Osteocyte (in vitro differentiated cells): ENCODE data around the gene CETN3. TPM values are rescaled to one million over a fixed set of nuclear protein-coding genes. Genes with fewer than 3 reads are reported as not detected.

Experiments
- DNase-seq: peaks from one replicate; pipeline ENCODE4 v3.0.0; 2021; ENCODE audit warnings: mixed read lengths; ENCODE audit not compliant: unreplicated experiment; ENCODE audit errors: extremely low spot score
- H3K27ac Mint-ChIP-seq: one replicate; pipeline ENCODE4 v1.8.0; 2021; ENCODE audit warnings: mild to moderate bottlenecking, mixed read lengths; ENCODE audit not compliant: unreplicated experiment
- H3K27me3 Mint-ChIP-seq: one replicate; pipeline ENCODE4 v1.8.0; 2021; ENCODE audit warnings: mixed read lengths; ENCODE audit not compliant: unreplicated experiment
- H3K36me3 Mint-ChIP-seq: one replicate; pipeline ENCODE4 v1.8.0; 2021; ENCODE audit warnings: mixed read lengths; ENCODE audit not compliant: unreplicated experiment
- H3K4me1 Mint-ChIP-seq: one replicate; pipeline ENCODE4 v1.8.0; 2021; ENCODE audit warnings: mixed read lengths; ENCODE audit not compliant: unreplicated experiment
- H3K4me3 Mint-ChIP-seq: one replicate; pipeline ENCODE4 v1.8.0; 2021; ENCODE audit warnings: mild to moderate bottlenecking, moderate library complexity, mixed read lengths; ENCODE audit not compliant: unreplicated experiment
- H3K9me3 Mint-ChIP-seq: one replicate; pipeline ENCODE4 v1.8.0; 2021; ENCODE audit warnings: mixed read lengths; ENCODE audit not compliant: unreplicated experiment
- total RNA-seq: library from RNA; stranded (reverse); gene quantifications from 2 replicates; pipeline ENCODE4 v1.2.1, GENCODE V29; 2021
- TF ChIP-seq, protein P1 (sequence below): fragments of 200-600 bp; sonication (generic); IDR thresholded peaks from 2 replicates; pipeline ENCODE4 v1.5.0; 2021; ENCODE audit warnings: antibody characterized with exemption, mild to moderate bottlenecking, moderate library complexity

Gene CETN3
- total RNA-seq, 1 donor from 2014 or later = 17.8 TPM

DNA sequence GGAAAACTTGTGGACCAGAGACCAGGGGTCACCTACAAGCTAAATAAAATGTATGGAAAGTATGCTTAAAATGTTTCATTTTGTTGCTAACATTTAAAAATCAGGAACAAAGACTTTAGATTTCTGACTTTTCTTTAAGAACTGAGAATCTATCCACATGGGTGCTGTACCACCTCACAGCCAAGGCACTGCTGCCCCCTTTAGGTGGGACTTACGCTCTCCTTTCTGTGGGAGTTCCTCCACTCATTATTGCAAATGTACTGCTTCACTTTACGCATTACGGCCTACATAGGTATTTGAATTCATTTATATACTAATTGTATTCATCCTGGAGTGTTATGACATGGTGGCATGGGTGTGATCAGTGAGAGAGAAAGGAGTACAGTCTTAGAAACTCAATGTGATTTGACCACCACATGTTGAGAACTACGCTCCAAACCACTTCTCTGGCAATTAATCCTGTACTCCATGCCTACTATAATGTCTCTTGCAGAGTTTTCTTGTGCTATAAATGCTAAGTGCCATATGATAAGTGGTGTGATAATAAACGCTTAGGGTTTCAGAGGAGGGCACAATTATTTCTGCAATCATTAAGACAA is 24.7 kb upstream of the CETN3 start:
- Mint-ChIP-seq H3K4me1 (no peaks in the 10 kb centered on the region), H3K9me3 (no peaks in the 10 kb centered on the region)

DNA sequence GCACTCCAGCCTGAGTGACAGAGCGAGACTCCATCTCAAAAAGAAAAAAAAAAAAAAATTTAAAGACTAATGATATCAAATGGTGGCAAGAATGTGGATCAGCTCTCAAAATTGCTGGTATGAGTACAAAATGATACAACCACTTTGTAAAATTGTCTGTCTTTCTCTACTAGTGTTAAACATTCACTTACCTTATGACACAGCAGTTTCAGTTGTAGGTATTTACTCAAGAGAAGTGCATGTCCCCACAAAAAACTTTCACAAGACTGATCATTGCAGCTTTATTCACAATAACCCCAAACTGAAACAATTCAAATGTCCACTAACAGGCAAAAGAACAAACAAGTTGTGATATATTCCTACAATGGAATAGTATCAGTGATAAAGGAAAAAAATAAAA is 14.7 kb upstream of the CETN3 start:
- no peak overlapping the region for H3K27ac Mint-ChIP-seq
- no peaks in the 10 kb centered on the region for H3K9me3 Mint-ChIP-seq
- no peak overlapping the region for H3K4me3 Mint-ChIP-seq
- H3K4me1 Mint-ChIP-seq = no peaks in the 10 kb centered on the region
- TF ChIP-seq, protein P1, sequence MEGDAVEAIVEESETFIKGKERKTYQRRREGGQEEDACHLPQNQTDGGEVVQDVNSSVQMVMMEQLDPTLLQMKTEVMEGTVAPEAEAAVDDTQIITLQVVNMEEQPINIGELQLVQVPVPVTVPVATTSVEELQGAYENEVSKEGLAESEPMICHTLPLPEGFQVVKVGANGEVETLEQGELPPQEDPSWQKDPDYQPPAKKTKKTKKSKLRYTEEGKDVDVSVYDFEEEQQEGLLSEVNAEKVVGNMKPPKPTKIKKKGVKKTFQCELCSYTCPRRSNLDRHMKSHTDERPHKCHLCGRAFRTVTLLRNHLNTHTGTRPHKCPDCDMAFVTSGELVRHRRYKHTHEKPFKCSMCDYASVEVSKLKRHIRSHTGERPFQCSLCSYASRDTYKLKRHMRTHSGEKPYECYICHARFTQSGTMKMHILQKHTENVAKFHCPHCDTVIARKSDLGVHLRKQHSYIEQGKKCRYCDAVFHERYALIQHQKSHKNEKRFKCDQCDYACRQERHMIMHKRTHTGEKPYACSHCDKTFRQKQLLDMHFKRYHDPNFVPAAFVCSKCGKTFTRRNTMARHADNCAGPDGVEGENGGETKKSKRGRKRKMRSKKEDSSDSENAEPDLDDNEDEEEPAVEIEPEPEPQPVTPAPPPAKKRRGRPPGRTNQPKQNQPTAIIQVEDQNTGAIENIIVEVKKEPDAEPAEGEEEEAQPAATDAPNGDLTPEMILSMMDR = no peak
- DNase-seq = no peak
- H3K27me3 Mint-ChIP-seq = peaks cover 33% of the 10 kb centered on the region
- no peaks in the 10 kb centered on the region for H3K36me3 Mint-ChIP-seq

More for the DNA sequence above, 24.7 kb upstream of the CETN3 start:
- TF ChIP-seq, protein P1 = peak; percentile 75
- no peak overlapping the region for H3K27ac Mint-ChIP-seq
- H3K36me3 Mint-ChIP-seq = no peaks in the 10 kb centered on the region
- no peak overlapping the region for H3K4me3 Mint-ChIP-seq
- DNase-seq = no peak
- H3K27me3 Mint-ChIP-seq = peaks cover 40% of the 10 kb centered on the region

DNA sequence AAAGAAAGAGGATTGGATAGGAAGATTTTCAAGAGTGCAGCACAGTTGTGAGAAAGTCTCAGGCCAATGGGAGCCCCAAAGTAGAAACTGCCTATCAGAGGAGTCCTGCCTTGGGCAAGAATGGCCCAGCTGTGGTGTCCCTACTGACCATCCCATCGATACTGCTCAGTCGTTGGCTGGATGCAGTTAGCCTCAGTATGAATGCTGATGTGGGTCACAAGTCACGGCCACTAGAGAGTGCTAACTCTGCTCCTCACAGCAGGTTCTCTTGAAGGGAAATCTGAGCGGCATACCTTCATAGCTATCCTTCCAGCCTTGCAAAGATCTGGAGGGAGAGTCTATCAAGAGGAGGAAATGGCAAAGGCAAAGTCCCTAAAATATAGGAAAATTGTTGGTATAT is 11.6 kb upstream of the CETN3 start:
- TF ChIP-seq, protein P1 = peak; percentile 17
- H3K4me1 Mint-ChIP-seq = peaks cover 5% of the 10 kb centered on the region
- peaks cover 21% of the 10 kb centered on the region for H3K27me3 Mint-ChIP-seq
- H3K4me3 Mint-ChIP-seq = no peak overlapping the region
- no peak overlapping the region for H3K27ac Mint-ChIP-seq
- no peaks in the 10 kb centered on the region for H3K9me3 Mint-ChIP-seq
- H3K36me3 Mint-ChIP-seq = no peaks in the 10 kb centered on the region
- no peak for DNase-seq

DNA sequence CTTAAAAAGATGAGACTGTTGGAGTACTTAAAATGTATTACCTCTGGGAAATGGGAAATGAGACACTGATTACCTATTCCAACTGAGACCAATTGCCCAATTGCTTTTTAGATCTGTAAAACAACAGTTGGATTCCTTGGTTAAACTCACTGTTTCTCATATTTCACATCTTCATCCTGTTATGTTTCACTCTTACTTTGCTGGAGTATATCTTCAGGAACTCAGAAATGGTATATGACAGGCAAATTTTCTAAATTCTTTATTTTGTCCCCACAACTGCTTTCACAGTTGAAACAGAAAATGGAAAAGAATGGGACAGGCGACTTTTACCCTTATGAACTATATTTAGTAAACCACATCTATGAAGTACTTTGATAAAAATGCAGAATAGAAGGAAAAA is 8.7 kb upstream of the CETN3 start:
- H3K9me3 Mint-ChIP-seq = no peaks in the 10 kb centered on the region
- H3K36me3 Mint-ChIP-seq = no peaks in the 10 kb centered on the region
- no peak overlapping the region for H3K4me3 Mint-ChIP-seq
- DNase-seq = no peak
- H3K27ac Mint-ChIP-seq = no peak overlapping the region
- TF ChIP-seq, protein P1 = no peak
- H3K27me3 Mint-ChIP-seq = peaks cover 8% of the 10 kb centered on the region
- H3K4me1 Mint-ChIP-seq = peaks cover 5% of the 10 kb centered on the region

DNA sequence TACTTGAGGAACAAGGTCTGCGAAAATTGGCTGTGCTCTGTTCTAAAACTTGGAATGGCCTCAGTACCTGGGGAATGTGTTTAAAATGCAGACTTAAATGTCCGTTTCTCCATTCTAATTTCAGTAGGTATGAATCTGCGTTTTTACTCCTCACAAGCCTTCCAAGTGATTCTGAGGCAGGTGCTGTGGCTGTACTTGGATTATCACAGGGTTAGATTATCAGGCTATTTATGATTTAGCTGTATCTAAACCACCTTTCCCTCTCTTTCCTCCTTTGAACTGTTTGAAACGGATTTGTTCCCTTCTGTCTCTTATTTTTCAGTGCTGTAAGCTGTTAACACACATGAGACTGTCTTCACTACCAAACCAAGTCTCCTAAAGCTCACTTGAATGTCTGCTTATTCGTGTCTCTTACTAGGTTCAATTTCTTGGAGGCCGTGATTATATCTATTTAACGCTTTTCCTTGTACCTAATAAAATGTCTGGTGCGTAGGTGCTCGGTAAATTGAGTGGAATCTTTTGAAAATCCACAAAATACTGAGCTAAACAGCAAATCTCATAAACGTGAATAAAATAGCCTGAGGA is 714 bp upstream of the CETN3 start:
- H3K27ac Mint-ChIP-seq = no peak overlapping the region
- no peak overlapping the region for H3K4me3 Mint-ChIP-seq
- peaks cover 3% of the 10 kb centered on the region for H3K36me3 Mint-ChIP-seq
- peaks cover 12% of the 10 kb centered on the region for H3K4me1 Mint-ChIP-seq
- TF ChIP-seq, protein P1 = no peak
- no peak for DNase-seq
- no peaks in the 10 kb centered on the region for H3K9me3 Mint-ChIP-seq
- H3K27me3 Mint-ChIP-seq = no peaks in the 10 kb centered on the region
